ENCODE measurements around the gene DENND2C.

Gene DENND2C

DNA sequence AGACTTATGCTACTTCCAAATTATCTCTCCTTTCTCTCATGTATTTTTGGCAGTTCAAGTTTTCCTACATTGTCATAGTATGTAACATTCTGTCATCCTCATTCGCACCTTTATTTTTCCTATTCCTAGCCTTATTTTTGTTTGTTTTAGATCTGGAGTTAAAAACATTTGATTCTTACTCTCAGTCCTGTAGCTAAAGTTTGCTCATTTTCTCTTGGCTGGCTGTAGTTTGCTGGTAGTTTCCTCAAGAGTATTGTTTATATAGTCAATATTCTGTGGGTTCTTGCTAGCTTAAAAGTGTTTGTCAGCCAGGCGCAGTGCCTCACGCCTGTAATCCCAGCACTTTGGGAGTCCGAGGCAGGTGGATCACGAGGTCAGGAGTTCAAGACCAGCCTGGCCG is 129.0 kb downstream of the DENND2C start:
- no peak for DNase-seq (ENCODE audit: low spot score)

DNA sequence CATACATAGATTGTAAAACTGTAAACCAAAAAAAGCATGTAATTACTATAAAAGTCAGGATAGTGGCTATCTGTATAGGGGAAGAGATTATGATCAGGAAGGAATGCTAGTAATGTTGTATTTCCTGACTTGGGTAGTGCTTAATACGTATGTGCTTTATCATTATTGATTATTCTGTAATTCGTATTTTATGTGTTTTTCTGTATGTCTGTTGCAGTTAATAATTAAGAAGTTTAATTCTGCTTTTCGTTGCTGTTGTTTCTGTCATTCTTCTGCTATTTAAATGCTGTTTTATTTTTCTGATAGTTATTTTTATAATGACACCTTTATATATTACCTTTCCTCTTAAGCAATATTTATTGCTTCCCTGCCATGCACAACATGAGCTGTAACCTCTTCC is 129.6 kb downstream of the DENND2C start:
- DNase-seq (ENCODE audit: low spot score), result no peak

DNA sequence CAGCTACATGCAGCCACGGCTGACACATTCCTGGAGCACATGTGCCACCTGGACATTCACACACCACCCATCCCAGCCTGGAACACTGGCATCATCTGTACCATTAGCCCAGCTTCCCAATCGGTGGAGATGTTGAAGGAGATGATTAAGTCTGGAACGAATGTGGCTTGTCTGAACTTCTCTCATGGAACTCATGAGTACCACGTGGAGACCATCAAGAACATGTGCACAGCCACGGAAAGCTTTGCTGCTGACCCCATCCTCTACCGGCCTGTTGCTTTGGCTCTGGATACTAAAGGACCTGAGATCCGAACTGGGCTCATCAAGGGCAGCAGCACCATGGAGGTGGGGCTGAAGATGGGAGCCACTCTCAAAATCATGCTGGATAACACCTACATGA is 133.8 kb downstream of the DENND2C start:
- DNase-seq (ENCODE audit: low spot score), result no peak

DNA sequence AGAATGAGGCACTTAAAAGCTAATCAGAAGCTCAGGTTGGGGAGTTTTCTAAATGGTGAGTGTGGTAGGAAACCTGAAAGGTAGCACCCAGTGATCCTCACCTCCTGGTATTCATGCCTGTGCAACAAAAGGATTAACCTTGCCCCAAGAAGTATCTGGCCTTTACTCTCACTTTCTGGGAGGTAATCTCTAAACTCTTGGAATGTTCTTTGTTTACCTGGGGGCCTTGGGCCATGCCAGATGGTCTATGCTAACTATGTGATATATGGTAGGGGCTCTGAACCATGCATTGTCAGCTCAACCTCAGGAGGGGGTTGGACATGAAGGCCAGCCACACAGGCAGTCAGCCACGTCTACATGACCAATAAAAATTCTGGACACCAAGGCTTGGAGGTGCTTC is 134.4 kb downstream of the DENND2C start:
- DNase-seq (ENCODE audit: low spot score), result no peak
